ENCODE results near the gene SLC38A6.
A peak's percentile ranks its signal among the peaks of the same experiment; 100 is the strongest.

SLC38A6 gene

DNA sequence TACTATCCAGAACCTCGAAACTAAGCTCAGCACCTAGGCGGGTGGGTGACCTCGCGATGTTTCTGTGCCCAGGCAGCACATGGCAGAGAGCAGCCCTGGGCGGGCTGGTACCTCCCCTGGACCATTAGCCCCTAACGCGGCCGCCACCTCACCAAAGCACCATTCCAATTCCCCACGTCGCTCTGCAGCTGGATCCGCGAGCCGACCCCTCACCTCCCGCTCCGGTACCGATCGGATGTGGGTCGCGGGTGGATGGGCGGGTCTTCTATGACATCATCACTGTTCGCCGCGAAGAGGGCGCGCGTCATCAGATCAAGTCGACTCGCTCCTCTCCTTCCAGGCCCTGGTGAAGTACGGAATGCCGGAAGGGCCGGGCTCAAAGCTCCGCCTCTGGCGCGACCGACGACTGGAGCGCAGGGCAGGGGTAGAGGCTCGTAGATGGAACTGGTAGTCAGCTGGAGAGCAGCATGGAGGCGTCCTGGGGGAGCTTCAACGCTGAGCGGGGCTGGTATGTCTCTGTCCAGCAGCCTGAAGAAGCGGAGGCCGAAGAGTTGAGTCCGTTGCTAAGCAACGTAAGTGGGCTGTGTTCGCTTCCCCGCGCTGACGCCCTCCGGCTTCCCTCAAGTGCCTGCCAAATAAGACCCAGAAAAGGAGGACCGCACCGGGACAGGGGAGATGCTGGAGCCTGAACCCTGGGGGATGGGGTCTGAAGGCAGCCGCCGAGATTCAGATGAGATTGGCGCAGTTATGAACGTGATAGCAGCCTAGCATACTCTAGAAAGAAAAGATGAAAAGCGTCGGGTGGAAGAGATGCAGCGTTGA, at the start of gene SLC38A6, which contains the start of gene TRMT5:
TSS of gene SLC38A6 (plus strand) at position 435 of the 822 bp plus-strand sequence. CDS start at position 468, 33 bp downstream.
TSS of gene TRMT5 (minus strand) at position 269 of the 822 bp plus-strand sequence. CDS start at position 163, 106 bp downstream.
- peak; percentile 93 to 94 for DNase-seq

DNA sequence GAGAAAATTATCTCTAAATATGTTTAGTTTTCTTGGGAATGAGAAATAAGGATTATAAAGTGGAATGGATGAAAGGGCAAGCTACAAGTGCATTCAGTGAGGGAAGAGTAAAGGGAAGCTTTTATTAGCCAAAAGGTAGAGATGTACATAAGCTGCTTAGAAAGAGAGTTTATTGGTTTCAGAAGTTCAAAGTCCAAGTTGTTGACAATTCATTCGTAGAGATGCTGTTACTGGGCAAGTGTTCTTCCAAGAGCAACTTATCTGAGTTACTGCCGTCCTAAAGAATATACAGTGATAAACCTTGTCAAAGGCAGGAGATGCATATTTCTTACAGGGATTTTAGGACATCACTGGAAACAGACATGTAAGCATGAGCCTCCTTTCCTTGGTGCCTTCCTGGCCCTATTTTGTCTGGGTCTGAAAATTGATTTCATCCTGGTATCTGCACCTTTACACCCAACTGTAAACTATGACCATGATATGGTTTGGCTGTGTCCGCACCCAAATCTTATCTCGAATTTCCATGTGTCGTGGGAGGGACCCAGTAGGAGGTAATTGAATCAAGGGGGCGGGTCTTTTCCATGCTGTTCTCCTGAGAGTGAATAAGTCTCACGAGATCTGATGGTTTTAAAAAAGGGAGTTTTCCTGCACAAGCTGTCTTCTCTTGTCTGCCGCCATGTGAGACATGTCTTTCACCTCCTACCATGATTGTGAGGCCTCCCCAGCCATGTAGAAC, 47.0 kb upstream of the SLC38A6 start:
- no peak for DNase-seq

DNA sequence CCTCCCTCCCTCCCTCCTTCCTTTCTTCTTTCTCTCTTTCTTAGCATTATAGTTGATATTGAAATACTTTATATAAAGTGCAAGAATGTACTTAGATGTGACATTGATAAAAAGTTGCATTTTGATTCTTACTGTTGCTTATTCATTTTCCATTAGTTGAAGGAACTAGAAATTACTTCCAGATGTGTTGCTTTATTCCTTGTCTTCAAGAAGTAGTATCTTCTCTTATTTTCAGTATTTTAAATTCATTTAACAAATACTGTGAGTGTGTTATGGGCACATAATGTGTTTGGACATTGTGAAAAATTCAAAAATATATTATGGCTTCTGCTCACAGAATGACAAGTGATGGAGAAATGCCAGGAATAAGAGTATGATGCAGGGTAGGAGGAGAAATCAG, 45.7 kb upstream of the SLC38A6 start:
- no peak for DNase-seq

DNA sequence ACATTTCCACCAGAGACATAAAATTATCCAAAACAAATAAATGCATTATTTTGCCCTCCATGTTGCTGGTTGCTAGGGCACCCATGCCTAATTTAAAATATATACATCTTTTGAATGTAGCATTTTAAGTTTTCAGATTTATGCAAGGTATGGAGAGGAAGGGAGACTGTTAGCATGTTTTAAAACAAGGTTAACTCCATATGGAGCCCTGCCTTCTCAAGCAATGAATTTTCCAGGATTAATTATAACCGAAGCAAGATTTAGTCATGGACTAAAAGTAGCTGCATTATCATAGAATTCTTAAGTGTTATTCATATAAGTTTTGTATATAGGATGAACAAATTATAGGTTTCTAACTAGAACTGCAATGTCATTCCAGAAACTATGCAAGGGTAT, 37.4 kb upstream of the SLC38A6 start:
- no peak for DNase-seq

DNA sequence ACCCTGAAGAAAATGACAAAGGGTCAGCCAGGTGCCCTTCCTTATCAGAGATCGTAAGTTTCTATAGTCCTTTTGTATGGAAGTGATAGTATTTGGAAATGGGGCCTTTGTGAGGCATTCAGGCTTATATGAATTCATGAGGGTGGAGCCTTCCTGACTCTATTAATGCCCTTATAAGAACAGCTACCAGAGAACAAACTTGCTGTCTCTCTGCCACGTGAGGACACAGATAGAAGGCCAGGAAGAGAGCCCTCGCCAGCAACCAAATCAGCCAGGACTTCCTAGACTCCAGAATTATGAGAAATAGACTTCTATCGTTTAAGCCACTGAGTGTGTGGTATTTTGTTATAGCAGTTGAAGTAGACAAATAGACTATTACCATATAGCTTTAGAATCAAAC, 36.8 kb upstream of the SLC38A6 start:
- DNase-seq: no peak

DNA sequence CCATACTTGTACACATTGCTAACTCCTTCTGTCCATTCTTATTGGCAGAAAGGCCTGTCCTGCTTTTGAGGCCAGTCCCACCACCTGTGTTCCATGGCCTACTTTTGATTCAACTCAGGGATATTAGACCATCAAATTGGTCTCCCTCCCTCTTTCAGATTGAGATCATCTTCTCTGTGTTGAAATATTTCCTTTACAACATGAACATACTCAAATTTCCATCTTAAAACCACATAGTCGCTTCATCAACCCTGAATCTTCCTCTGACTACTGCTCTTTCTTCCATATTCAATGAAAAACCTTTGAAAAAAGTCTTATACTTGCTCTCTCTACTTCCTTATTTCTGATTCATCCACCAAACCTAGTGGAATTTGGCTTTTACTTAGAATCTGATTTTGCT, 35.1 kb upstream of the SLC38A6 start:
- DNase-seq: no peak

DNA sequence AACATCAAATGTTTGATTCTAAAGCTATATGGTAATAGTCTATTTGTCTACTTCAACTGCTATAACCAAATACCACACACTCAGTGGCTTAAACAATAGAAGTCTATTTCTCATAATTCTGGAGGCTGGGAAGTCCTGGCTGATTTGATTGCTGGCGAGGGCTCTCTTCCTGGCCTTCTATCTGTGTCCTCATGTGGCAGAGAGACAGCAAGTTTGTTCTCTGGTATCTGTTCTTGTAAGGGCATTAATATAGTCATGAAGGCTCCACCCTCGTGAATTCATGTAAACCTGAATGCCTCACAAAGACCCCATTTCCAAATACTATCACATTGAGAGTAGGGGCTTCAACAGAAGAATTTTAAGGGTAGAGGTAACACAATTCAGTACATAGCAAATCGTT, 34.3 kb upstream of the SLC38A6 start:
- DNase-seq: no peak

DNA sequence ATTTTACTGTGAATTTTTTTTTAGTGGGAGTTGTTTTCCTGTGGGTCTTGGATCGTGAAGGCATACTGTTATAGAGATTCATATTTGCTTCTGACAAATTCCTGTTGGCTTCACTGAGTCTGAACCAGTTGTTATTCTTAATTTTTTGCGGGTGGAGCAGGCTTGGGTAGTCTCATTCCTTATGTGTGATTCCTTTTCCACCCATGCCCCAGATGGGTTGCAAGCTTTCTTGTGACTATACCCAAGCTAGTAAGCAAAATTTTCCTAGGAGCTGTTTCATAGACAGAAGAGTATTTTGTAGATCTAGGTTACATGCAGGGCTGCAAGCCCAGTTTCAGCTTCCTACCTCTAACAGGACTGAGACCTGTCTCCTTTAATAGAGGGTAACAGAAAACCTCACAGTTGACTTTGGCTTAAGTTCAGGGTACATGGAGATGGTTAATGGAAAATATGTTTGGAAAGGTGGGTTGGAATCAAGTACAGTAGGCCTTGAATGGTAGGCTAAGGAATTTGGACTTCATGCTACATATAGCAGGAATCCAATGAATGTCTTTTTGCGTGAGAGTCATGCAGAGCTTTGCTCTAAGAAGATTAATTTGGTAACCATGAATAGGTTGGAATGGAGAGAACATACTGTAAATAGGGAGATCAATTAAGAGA, 29.1 kb upstream of the SLC38A6 start:
- DNase-seq: no peak

DNA sequence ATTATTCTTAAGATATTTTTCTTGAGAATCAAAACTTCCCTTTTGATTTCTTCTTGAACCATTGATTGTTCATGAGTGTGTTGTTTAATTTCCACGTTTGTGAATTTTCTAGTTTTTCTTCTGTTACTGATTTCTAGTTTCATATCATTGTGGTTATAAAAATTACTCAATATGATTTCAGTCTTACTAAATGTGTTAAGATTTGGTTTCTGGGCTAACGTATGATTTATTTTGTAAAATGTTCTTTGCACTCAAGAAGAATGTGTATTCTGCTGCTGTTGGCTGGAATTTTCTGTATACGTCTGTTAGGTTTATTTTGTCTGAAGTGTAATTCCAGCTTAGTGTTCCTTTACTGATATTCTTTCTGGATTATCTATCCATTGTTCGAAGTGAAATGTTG, 24.8 kb upstream of the SLC38A6 start:
- DNase-seq: no peak

DNA sequence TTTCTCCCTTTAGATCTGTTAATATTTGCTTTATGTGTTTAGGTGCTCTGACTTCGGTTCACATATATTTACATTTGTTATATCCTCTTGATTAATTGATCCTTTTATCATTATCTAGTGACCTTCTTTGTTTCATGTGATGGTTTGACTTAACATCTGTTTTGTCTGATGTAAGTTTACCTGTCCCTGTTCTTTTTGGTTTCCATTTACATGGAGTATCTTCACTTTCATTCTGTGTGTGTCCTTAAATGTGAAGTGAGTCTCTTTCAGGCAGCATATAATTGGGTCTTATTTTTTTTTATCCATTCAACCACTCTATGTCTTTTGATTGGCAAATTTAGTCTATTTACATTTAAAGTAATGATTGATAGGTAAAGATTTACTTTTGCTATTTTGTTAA, 24.4 kb upstream of the SLC38A6 start:
- DNase-seq: no peak

DNA sequence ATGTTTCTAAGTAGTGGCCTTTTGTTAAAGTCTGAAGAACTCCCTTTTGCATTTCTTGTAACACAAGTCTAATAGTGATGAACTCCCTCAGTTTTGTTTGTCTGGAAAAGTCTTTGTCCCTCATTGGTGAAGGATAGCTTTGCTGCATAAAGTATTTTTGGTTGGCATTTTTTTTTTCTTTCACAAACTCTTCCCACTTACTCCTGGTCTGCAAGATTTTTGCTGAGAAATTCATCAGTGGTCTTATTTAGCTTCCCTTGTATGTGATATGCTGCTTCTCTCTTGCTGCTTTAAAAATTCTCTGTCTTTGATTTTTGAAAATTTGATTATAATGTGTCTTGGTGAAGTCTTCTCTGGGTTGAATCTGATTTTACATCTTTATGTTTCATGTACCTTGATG, 22.9 kb upstream of the SLC38A6 start:
- DNase-seq: no peak

DNA sequence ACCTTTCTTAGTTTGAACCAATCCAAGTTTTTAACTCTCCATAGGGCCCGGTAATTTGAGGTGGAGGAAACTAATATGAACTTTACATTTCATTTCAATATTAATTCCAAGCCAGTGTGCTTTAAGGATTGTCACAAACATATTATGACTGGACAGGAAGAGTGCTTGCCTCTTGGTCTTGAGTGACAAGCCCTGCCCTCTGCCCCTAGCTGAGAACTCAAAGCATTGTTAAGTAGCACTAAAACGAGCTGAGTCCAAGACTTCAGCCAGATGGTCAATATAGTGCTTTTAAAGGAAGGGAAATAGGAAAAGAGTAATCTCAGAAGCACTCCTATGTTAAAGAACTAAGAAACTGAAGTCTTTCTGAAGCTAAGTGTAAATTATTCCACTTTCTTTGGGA, 17.3 kb upstream of the SLC38A6 start:
- DNase-seq: no peak

DNA sequence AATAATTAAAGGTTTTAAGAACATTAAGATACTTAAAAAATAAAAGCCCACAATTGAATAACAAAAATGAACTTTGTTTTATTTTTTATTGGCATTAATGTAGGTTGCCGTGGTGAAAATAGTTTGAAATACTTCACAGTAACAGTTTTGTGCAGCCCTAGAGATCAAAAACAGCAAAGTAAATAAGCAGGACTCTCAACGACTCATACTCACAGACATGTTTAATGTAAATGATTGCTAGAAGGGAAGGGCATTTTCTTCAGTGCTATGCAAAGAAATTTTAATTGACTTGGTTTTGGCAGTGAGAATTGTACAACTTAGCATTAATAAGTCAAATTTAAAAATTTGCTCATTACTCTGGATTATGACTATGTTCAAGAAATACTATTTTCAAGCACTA, 16.1 kb upstream of the SLC38A6 start:
- DNase-seq: no peak

DNA sequence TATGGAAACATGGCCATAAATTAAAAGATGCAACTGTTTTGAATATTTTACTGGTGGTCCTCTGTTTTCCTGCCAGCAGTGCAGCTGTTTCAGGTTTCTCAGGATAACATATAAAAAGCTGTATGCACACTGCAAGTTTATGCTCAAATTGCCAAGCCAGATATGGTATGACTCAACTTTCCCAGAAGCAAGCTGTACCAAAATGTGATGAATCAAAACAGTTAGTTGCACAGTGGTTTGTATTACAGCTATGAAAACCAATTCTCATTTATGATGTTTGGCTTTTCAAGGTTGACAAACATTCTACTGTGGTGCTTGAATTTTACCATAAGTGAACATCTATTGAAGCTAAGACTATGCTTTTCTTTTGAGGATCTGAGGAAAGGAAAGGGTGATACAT, 15.6 kb upstream of the SLC38A6 start:
- DNase-seq: no peak

DNA sequence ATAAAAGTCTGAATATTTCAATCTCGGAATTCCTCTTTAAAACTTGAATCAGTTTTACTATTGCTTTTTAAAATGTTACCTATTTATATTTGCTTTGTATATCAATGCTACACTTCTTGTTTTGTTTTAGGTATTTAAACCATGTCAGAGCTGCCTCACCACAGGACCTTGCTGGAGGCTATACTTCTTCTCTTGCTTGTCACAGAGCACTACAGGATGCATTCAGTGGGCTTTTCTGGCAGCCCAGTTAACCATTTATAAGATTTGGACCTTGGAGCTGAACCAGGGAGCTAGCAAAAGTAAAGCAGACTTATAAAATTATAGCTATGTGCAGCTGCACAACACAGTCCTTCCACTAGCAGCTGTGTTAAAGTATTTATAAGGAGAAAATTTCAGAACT, 12.9 kb upstream of the SLC38A6 start:
- DNase-seq: no peak

DNA sequence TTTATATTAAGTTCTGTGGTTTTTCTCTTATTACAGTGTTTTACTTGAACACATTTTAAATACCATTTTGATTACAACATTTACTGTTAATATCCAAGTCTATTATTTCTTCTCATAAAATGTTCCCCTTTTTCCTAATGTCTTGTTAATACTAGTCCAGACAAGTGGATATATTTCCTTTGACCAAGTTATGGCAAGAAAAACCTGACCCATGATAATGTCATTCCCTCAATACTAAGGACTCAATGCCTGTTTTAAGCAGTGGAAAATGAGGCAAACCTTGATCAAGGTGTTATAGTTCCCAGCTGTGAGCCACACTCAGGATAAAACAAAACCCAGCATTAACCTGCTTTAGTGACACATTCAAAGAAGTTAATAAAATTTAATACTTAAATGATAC, 12.4 kb upstream of the SLC38A6 start:
- DNase-seq: no peak

DNA sequence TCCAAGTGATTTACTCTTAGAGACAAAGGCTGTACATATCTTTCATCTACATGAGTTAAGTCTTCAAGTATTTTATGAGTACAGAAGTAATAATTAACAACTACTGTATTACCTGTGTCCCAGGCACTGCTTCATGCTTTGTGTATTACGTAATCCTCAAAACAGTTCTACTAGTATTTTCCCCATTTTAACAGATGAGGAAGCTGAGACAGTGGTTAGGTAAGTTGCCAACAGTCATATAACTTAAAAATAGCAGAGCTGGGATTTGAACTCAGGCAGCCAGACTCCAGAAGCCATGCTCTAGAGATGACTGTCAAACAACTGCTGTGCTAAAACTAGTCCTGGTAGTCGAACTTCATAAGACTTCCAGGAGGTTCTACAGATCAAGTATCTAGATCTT, 10.9 kb upstream of the SLC38A6 start:
- no peak for DNase-seq

DNA sequence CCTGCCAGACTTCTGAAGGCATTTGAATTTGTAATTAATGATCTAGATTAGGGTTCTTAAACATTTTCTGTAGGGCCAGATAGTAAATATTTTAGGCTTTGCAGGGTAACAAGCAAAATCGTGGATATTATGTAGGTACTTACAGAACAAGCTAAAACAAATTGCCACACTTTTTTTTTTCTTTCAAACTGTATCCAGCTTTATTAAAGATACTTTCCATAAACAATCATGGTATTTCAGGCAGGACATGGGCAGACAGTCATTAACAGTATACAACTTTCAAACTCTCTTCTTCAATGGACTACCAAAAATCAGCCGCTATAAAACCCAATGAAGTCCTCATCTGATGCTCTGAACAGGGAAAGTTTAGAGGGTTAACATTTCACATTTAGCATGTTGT, 9.8 kb upstream of the SLC38A6 start:
- no peak for DNase-seq

DNA sequence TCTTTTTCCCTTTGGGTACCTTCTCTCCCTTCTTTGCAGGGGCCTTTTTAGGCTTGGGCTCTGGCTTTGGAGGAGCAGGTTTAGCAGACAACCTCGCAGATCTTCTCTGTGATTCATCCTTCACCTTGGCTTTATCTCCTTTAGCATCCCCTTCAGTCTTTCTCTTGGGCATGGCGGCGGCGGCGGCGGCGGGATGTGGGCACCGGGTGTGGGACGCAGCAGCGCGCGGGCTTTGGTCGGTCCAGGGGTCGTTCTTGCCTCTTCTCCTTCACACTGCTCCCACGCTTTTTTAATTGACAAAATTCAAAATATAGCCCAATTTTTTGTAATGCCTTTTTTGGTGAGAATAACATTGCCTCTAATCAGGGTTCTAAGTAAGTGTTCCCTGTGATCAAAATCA, 8.8 kb upstream of the SLC38A6 start:
- no peak for DNase-seq

DNA sequence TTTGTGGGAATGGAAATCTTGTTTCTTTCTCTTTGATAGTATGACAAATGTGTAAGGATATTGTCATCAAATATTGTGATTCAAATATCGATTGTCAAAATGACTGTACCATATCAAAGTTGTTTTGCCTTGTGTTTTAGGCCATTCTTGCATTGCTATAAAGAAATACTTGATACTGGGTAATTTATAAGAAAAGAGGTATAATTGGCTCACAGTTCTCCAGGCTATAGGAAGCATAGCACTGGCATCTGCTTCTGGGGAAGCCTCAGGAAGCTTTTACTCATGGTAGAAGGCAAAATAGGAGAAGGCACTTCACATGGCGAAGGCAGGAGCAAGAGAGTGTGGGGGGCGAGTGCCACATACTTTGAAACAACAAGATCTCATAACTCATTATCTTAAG, 8.0 kb upstream of the SLC38A6 start:
- no peak for DNase-seq

DNA sequence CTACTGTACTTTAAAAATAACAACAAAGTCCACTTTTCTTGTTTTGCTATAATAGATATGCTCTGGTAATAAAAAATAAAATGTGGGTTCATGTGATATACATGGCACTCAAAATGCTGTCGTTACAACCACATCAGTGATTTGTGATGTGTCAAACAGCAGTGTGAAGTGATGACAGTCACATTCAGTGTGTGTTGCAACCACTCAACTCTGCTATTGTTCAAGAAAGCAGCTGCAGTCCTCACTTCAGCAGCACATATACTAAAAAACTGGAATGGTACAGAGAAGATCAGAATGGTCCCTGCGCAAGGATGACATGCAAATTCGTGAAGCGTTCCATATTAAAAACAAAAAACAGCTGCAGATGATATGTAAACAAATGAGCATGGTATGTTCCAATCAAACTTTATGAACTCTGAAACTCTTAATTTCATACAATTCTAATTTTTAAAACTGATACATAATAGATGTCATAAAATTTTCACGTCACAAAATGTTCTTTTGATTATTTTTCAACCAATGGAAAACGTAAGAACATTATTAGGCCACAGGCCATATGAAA, 6.9 kb upstream of the SLC38A6 start:
- DNase-seq: no peak

DNA sequence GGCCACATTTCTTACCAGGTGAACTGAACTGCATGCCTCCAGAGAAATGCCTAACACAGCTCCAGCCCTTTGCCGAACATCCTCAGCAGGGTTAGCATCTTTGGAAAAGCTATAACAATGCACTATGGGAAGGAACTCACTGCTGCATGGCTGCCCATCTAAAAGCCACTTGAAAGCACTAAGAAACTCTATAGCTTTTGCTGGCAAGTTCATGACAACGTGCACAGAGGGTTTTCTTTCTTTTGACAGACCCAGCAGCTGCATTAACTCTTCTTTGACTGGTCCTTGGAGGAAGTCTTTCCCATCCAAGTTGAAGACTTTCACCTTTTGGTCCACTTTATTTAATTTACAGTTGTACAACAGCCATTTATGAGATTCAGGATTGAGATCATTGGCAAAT, 5.5 kb upstream of the SLC38A6 start:
- DNase-seq: peak; percentile 40 to 51

DNA sequence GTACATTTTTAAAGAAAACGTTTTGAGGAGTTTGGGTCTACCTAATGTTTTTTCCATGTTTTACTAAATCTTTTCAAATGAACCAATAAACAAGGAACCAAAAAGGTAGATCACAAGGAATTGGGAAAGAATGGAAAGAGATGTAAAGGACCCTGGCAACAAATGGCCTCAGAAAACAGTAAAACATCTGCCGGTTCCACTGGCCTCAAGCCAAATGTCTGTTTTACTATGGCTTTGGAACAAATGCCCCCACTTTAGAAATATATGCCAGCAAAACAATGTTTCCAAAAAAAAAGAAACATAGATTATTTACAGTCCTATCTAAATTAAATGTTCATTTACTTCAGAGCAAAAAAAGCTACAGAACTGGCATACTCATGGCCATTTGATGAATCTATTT, 3.2 kb upstream of the SLC38A6 start:
- no peak for DNase-seq
